HG03095 (cell line): Measurements from ENCODE around the gene KCNS1.
A peak's percentile ranks its signal among the peaks of the same experiment; 100 is the strongest.
"Not testable (repeated sequence)": the region's sequence is repeated elsewhere in the genome, so short reads cannot be mapped to it uniquely, and the experiment has no call there.

Experiments used
- ATAC-seq: cut with Tn5 transposase; IDR thresholded peaks from one replicate; pipeline ENCODE4 v1.9.1; 2021; ENCODE audit warnings: moderate library complexity; ENCODE audit not compliant: unreplicated experiment

The KCNS1 gene

GRCh38 chr20:45080867-45081624, 19.9 kb downstream of the KCNS1 start:
- no peak for ATAC-seq

- ATAC-seq: no peak
Measured at GRCh38 chr20:45077559-45077958, 23.4 kb downstream of the KCNS1 start.

GRCh38 chr20:45073221-45073620, 27.7 kb downstream of the KCNS1 start:
- ATAC-seq: no peak

- no peak for ATAC-seq
Measured at GRCh38 chr20:45072066-45072465, 28.9 kb downstream of the KCNS1 start.

GRCh38 chr20:45070932-45071632, 29.8 kb downstream of the KCNS1 start:
- no peak for ATAC-seq

GRCh38 chr20:45069261-45069660, 31.7 kb downstream of the KCNS1 start:
- no peak for ATAC-seq

GRCh38 chr20:45067558-45067957, 33.4 kb downstream of the KCNS1 start:
- no peak for ATAC-seq

GRCh38 chr20:45067087-45067486, 33.8 kb downstream of the KCNS1 start:
- ATAC-seq: no peak

GRCh38 chr20:45066372-45066771, 34.6 kb downstream of the KCNS1 start:
- no peak for ATAC-seq

GRCh38 chr20:45064812-45065211, 36.1 kb downstream of the KCNS1 start:
- no peak for ATAC-seq

GRCh38 chr20:45063107-45063506, 37.8 kb downstream of the KCNS1 start:
- not testable (repeated sequence) for ATAC-seq

GRCh38 chr20:45061244-45061643, 39.7 kb downstream of the KCNS1 start:
- ATAC-seq: no peak

- ATAC-seq: no peak
Measured at GRCh38 chr20:45060294-45060693, 40.6 kb downstream of the KCNS1 start.

GRCh38 chr20:45059022-45059728, 41.8 kb downstream of the KCNS1 start:
- no peak for ATAC-seq

- no peak for ATAC-seq
Measured at GRCh38 chr20:45058168-45058850, 42.6 kb downstream of the KCNS1 start.

GRCh38 chr20:45056473-45057173, 44.3 kb downstream of the KCNS1 start:
- no peak for ATAC-seq

GRCh38 chr20:45055056-45055455, 45.9 kb downstream of the KCNS1 start:
- no peak for ATAC-seq

- no peak for ATAC-seq
Measured at GRCh38 chr20:45053430-45054351, 47.2 kb downstream of the KCNS1 start.

GRCh38 chr20:45052698-45053429, 48.1 kb downstream of the KCNS1 start:
- peak; percentile 50 for ATAC-seq
